Activated CD8-positive, alpha-beta memory T cell treated with anti-CD3 and anti-CD28 coated beads for 4 hours (primary cell): ENCODE results near the gene JUNB.

Experiments
- DNase-seq, 2 donors: peaks; one replicate each; pipeline ENCODE4 v3.0.0-alpha.2; 2020; ENCODE audit warnings: low read depth in 2 of 2

JUNB gene

DNA sequence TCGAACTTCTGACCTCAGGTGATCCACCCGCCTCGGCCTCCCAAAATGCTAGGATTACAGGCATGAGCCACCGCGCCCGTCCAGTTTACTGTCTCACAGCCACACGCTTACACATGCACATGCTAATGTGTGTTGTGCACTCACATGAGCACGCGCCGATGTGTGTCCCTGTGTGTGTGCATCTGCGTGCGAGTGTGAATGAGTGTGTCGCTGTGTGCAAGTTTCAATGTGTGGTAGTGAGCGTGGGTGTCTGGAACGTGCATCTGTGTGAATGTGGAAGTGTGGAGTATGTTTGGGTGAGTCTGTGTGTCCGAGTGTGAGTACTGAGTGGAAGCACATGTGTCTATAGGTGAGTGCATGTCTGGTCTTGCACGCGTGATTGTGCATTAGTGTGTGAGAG lies 51.2 kb downstream of the JUNB start:
- no peak for DNase-seq
